Upper lobe of left lung (tissue), 6 donors: Measurements from ENCODE around the gene RNF114. TPM values are rescaled to one million over a fixed set of nuclear protein-coding genes. Genes with fewer than 3 reads are reported as not detected.

Experiments used
- ATAC-seq, 2 donors: fragments of 200-7000 bp; cut with Tn5 transposase; one replicate each; pipeline ENCODE4 v1.9.1; 2022; ENCODE audit warnings: mild to moderate bottlenecking in 2 of 2, moderate library complexity in 2 of 2; ENCODE audit not compliant: low FRiP score in 2 of 2
- DNase-seq, 2 donors: peaks; one replicate each; pipeline ENCODE4 v3.0.0-alpha.2; 2019 to 2020
- H3K27ac ChIP-seq, 4 donors: fragments of 200-600 bp; sonication (generic); one replicate each; pipeline ENCODE4 v1.5.1; 2016 to 2019
- H3K27me3 ChIP-seq, 4 donors: fragments of 200-600 bp; sonication (generic); one replicate each; pipeline ENCODE4 v1.5.1; 2017 to 2019
- H3K36me3 ChIP-seq, 4 donors: fragments of 200-600 bp; sonication (generic); one replicate each; pipeline ENCODE4 v1.5.1; 2016 to 2019
- H3K4me1 ChIP-seq, 4 donors: fragments of 200-600 bp; sonication (generic); one replicate each; pipeline ENCODE4 v1.5.1; 2018 to 2019
- H3K4me3 ChIP-seq, 4 donors: fragments of 200-600 bp; sonication (generic); one replicate each; pipeline ENCODE4 v1.5.1; 2017 to 2019; ENCODE audit warnings: mild to moderate bottlenecking in 2 of 4, moderate library complexity in 1 of 4
- H3K9me3 ChIP-seq, 4 donors: fragments of 200-600 bp; sonication (generic); one replicate each; pipeline ENCODE4 v1.5.1; 2018 to 2019
- EP300 ChIP-seq, 4 donors: sonication (generic); formaldehyde crosslinking; IDR thresholded peaks; one replicate each; pipeline ENCODE4 v1.5.1; 2017; ENCODE audit warnings: antibody characterized with exemption in 4 of 4, control low read depth in 2 of 4
- POLR2A ChIP-seq, 4 donors: fragments of 450-650 bp; IDR thresholded peaks; one replicate each; pipeline ENCODE4 v1.5.1; 2016 to 2017; ENCODE audit warnings: antibody characterized with exemption in 4 of 4, mild to moderate bottlenecking in 2 of 4
- POLR2AphosphoS5 ChIP-seq, 2 donors: sonication (generic); formaldehyde crosslinking; IDR thresholded peaks; one replicate each; pipeline ENCODE4 v1.5.1; 2017; ENCODE audit warnings: antibody characterized with exemption in 2 of 2
- WGBS, 2 donors: methylation state at CpG; one replicate each; pipeline ENCODE4 v1.1.5; 2017 to 2018; 5-methylcytosine and 5-hydroxymethylcytosine counted together
- small RNA-seq, 4 donors: library from RNA; depleted of rRNA; stranded (forward); fragments of <200 nt; gene quantifications; one replicate each; pipeline ENCODE3, GENCODE V24; 2016
- total RNA-seq, 6 donors: library from RNA; depleted of rRNA in 4 of 6; stranded (reverse); fragments of >200 nt in 4 of 6; gene quantifications; one replicate each; pipeline versions ENCODE4 v1.1.0 to v1.2.1, GENCODE V29; 2016 to 2021
- TF ChIP-seq, protein P1 (sequence below), 6 experiments: fragments of 450-650 bp in 4 of 6; fragments of 200-600 bp in 2 of 6; sonication (generic) in 2 of 6; IDR thresholded peaks; one replicate each; pipeline ENCODE4 v1.5.1; 2016 to 2019; ENCODE audit warnings: antibody characterized with exemption in 6 of 6
- donor health status: DM: no; HTN: no; CAD: no; lungs with moderate emphysema.
- donor health status: DM: no; HTN: yes; CAD: no; lungs with severe emphysema.

The RNF114 gene
- total RNA-seq, 6 donors from 2014 or later: 72.4 to 248 (median 173) TPM

GRCh38 chr20:50003253-50003656 lies 67.1 kb downstream of the RNF114 start:
- H3K4me3 ChIP-seq: no peak overlapping the region
- H3K27me3 ChIP-seq: no peaks in the 10 kb centered on the region
- ATAC-seq (peak in 1 of 2 donors; percentile 79), DNase-seq (no peak)
- H3K9me3 ChIP-seq: no peaks in the 10 kb centered on the region
- no peak overlapping the region for H3K27ac ChIP-seq
- H3K4me1 ChIP-seq: peaks cover 0 to 28% (median 10%) of the 10 kb centered on the region in 4 donors
- H3K36me3 ChIP-seq: no peaks in the 10 kb centered on the region
- 59 to 60% methylated on average over 4 of the region's 4 CpGs for WGBS, 2 donors
- TF ChIP-seq POLR2AphosphoS5 (IDR thresholded peaks at IDR 0.05) (peak in 1 of 2 donors; percentile 66), EP300 (IDR thresholded peaks at IDR 0.05) (peak in 1 of 4 donors; percentile 38), POLR2A (IDR thresholded peaks at IDR 0.05) (no peak)
- TF ChIP-seq, protein P1, sequence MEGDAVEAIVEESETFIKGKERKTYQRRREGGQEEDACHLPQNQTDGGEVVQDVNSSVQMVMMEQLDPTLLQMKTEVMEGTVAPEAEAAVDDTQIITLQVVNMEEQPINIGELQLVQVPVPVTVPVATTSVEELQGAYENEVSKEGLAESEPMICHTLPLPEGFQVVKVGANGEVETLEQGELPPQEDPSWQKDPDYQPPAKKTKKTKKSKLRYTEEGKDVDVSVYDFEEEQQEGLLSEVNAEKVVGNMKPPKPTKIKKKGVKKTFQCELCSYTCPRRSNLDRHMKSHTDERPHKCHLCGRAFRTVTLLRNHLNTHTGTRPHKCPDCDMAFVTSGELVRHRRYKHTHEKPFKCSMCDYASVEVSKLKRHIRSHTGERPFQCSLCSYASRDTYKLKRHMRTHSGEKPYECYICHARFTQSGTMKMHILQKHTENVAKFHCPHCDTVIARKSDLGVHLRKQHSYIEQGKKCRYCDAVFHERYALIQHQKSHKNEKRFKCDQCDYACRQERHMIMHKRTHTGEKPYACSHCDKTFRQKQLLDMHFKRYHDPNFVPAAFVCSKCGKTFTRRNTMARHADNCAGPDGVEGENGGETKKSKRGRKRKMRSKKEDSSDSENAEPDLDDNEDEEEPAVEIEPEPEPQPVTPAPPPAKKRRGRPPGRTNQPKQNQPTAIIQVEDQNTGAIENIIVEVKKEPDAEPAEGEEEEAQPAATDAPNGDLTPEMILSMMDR (IDR thresholded peaks at IDR 0.05): no peak

Small RNA genes lying within 50 kb of the gene (small RNA-seq; reads per million reads assigned to genes)
- gene RF00017 (0 reads per million in 4 donors), gene RF00019 (0 reads per million in 4 donors), gene RNU6-147P (0 reads per million in 4 donors)

Other genes starting within 250 kb of the RNF114 start
- 10 to 100 TPM; 16.2 to 49.0 (median 36.7) TPM for gene B4GALT5, start 222.5 kb upstream of the RNF114 start, total RNA-seq
- 10 to 100 TPM; 13.2 to 19.6 (median 17.2) TPM for gene SLC9A8, start 123.6 kb upstream of the RNF114 start, total RNA-seq
- gene SPATA2, start 20.9 kb upstream of the RNF114 start, total RNA-seq: 1 to 10 TPM; 5.1 to 9.4 (median 6.4) TPM
- gene SNAI1, start 46.6 kb downstream of the RNF114 start, total RNA-seq: 10 to 100 TPM in 1 of 6 donors, 1 to 10 TPM in 5; 3.9 to 11.0 (median 5.1) TPM
- gene UBE2V1, start 176.8 kb downstream of the RNF114 start, total RNA-seq: 100 to 1,000 TPM in 1 of 6 donors, 10 to 100 TPM in 5; 50.3 to 116 (median 69.9) TPM
- gene PEDS1, start 217.3 kb downstream of the RNF114 start, total RNA-seq: 10 to 100 TPM; 30.4 to 59.3 (median 34.2) TPM